NAMALWA (cell line): ENCODE data around the gene STT3A.

ENCODE experiments used
- DNase-seq: peaks from one replicate; pipeline ENCODE4 v3.0.0-alpha.2; 2015; ENCODE audit warnings: low spot score

Gene STT3A

DNA sequence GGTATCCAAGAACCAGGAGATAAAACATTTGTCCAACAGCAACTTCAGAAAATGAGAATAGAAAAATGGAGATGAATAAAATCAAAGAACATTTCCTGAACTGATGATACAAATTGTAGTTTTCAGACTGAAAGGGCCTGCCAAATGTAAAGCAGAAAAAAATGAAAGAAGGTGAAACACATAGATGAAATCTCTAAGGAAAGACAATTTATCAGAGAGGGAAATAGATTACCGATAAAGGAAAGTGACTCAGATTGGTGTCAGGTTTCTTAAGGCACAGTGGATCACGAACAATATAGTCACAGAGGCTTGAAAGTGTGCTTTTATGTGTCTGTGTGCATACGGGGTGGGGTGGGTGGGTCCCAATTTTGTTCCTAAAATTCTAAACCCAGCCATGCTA is 4.1 kb upstream of the STT3A start:
- DNase-seq: no peak

DNA sequence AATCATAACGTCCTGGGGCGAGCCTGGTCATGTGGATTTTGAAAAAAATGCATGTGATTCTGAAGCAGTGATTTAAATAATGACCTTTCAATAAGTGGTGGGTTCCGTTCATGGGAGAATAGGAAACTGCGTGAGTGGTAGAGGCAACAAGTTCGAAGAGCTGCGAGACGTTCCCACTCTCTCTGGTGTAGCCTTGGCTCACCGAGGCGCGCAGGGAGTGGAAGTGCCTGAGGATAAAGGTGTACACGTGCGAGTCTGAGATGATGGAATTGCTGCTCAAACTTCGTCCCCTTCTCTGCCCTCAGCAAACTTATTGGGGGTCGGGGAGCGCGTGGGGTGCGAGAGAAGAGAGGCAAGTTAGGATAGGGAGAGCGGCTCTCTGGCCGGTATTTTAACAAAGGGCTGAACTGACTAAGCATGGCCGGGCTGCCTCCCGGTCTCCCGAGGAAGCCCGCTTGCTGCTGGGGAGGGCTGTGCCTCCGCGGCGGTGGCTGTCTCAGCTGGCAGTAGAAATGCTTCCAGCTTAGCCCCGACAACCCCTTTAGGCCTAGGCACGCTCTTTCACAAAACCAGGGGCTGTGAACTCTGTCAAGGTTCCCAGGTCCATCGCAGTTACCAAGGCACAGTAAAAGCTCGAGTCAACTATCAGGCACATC is 875 bp upstream of the STT3A start:
- peak; percentile 28 for DNase-seq

DNA sequence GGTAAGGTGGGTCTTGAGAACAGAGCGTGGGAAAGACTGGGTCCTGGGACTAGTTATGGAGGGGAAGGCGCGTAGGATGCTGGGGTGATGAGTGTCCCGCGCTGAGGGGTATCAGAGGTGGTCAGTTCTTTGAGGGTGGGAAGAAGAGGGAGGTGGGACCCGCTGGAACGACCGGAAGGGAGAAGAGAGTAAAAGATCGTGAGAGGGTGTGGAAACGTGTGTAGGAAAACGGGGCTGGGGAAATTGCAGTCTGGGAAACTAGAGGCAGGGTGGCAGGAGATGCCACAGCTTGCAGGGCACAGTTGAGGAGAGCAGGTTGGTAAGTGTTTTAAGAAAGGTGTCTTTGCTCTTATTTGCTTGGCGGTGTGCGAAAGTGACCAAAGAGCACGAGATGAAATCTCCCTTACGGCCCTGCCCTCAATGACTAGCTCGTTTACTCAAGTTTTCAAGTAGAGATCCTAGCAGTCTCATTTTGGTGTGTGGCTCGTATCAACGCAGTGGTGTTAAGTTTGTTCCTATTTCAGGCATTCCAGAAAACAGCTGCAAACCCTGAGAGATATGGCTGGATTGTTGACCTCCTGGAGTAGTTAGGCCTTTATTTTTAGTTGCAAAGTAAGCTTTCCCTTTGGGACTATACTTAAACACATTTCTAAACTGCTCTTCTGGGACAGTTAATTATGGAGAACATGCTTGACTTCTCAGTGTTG is 615 bp downstream of the STT3A start:
- DNase-seq: peak; percentile 31

DNA sequence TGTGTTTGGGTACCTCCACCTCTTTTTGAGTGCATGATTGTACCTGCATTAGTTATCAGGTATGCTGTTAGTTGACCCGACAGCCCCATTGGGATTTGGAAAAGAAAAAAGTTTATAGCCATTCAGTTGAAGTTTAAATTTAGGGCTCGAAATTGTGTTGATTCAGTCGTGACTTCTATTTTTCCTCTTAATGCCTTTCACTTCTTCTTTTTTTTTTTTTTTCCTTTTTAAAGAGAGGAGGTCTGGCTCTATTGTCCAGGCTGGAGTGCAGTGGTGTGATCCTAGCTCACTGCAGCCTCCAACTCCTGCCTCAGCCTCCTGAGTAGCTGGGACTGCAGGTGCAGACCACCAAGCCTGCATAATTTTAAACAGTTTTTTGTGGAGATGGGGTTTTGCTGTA is 2.3 kb downstream of the STT3A start:
- DNase-seq: peak; percentile 8

DNA sequence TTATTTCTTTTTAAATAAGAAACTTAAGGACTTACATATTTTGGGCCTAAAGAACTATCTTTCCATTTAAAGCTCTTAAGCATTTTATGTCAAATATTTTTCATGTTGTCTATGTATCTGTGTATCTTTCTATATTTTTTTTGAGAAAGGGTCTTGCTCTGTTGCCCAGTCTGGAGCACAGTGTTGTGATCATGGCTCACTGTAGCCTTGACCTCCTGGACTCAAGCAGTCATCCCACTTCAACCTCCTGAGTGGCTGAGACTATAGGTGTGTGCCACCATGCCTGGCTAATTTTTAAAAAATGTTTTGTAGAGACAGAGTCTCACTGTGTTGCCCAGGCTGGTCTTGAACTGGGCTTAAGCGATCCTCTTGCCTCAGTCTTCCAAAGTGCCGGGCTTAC is 8.0 kb downstream of the STT3A start:
- no peak for DNase-seq

DNA sequence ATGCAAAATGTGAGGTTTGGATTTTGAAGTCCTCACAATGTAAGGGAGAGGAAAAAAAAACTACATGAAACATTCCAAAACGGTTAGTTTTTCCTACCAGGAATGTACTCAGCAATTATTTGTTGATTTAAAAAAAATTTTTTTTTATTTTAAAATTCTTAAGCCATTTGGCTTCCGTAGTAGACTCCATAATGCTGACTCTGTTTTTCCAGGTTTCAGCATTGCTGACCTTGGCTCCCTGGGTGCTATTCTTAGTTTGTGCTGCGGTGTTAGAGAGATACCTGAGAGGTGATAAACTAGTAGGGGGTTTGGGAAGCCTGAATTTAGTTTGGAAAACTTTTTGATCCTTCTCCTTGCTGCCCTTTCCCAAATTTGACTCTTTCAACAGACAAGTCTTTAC is 10.6 kb downstream of the STT3A start:
- DNase-seq: no peak

DNA sequence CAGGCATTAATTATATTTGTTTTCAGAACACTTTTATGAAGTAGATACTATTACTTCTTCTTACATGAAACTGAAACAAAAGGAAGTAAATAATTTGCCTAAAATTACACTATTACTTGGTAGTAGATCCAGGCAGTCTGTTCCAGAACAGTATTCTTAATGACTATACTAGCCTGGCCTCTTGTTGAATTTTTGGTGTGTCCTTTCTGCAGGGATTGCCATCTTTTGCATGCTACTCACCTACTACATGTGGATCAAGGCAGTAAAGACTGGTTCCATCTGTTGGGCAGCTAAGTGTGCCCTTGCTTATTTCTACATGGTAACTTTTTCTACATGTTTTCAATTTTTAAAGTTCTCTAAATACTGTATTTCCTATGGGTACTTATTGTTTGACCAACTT is 12.8 kb downstream of the STT3A start:
- no peak for DNase-seq

DNA sequence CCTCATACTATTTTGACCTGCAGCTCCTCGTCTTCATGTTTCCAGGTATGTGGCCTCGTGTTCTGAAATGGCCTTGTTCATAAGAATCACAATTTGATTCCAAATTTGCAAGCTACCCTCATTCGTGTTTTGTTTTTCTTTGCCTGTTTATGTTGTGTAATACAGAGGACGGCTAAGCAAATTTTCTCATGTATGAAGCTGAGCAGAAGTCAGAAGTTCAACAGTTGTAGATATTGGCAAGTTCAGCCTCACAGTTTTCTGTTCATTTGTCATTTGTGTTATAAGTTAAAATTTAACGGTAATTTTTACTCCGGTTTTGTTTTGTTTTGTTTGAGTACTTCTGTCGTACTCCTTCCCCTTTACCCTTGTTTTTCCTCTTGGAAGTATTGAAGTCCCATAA is 16.9 kb downstream of the STT3A start:
- no peak for DNase-seq

DNA sequence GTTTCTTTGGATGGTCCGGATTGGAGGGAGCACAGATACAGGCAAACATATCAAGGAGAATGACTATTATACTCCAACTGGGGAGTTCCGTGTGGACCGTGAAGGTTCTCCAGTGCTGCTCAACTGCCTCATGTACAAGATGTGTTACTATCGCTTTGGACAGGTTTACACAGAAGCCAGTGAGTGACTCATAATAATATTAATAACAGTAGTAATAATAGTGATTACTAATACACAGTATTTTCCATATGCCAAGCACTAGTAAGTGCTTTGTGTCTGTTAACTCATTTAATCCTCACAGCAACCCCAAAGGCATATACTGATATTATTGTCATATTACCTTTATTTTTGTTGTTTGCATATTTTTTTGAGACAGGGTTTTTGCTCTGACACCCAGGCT is 25.7 kb downstream of the STT3A start:
- DNase-seq: no peak

DNA sequence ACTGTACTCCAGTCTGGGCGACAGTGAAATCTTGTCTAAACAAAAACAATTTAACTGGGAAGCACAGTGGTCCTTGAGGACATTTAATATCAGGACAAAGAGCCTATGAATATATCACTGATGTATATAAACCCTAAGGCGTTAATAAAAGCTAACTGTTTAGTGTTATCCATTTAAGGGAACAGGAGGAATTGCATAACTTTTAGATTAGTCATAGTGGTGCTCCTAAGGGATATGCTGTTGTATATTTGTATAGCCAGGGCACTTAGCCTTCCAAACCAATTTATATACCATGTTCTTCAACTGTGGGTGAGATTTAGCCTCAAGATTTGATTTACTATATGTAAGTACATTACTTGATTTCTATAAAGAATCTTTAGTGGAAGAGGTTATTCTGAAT is 29.3 kb downstream of the STT3A start:
- DNase-seq: no peak

DNA sequence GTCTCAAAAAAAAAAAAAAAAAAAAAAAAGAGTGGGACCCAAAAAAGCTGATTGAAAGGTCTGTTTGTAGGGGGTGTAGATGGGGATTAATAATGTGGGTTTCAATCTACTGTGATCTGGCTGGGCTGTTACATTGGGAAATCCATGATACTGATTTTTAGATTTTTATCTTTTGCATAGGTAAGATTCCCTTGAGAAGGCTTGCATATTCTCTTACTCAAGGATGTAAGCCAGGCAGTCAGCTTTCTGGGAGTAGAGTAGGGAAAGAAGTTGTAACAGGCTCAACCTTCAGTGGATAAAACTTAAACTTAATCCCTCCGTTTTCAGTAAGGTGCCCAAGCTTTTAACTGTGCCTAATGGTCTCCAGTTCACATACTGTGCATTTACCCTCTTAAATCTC is 30.4 kb downstream of the STT3A start:
- DNase-seq: no peak

DNA sequence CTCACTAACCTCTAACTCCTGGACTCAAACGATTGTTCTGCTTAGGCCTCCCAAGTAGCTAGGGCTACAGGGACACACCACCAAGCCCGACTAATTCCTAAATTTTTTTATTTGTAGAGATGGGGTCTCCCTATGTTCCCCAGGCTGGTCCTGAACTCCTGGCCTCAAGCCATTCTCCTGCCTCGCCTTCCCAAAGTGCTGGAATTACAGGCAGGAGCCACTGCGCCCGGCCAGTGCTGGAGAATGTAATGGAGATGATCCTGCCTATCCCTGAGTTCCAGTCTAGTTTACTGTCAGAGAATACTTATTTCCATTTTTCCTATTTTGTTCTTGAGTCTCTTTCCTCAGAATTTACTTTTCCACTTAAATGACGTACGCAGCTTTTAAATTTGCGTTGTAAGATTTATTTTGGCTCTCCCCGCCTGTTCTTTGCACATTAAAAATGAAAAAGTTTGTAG is 32.1 kb downstream of the STT3A start, which contains the start of gene CHEK1:
TSS of gene CHEK1 (plus strand) at position 408 of the 458 bp plus-strand sequence. CDS start 1,606 bp downstream, outside the sequence.
- DNase-seq: no peak

DNA sequence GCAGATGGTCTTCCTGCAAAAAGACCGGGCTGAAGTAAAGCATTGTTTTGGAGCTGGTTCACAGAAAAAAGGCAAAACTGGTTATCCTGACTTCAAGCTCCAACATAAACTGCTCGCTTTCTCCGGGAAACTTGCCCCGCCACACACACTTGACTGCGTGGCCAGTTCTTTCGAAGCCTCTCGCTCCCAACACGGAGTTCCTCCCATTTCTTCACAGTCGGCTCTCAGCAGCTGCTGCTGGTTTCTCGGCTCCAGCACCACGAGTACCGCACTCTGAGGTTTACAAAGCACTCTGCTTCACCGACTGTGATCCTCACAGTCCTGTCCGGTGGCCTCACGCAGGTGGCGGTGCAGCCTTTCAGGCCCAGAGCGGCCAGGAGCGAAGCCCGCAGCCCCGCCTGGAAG is 32.6 kb downstream of the STT3A start:
- DNase-seq: no peak

DNA sequence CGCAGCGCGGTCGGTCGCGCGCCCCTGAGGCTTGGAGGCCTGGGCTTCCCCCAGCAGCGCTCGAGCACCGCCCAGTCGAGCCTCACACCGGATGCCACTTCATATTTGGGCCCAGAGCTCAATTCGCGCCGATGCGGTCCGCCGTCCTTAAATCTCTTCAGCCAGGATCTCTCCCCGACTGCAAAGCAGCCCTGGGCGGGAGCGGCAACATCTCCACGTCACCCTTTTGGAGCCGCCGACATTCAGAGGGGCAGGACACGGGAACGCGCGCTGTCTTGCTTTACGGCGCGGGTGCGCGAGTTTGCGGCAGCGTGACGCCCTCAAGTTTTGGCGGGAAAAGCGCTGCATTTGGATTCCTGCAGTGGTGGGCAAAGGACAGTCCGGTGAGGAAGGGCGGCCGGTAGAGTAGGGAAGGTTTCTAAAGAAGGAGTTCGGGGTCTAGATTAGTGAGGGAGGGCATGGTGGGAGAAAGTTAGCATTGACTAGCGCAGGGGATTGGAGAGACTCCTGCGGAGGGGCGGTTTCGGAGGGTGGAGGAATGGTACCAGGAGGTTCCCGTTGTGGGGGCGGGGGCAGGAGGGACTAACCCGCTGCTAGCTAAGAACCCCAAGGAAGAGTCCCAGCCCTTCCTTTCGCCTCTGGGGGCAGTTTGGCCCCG is 33.1 kb downstream of the STT3A start:
- peak; percentile 93 for DNase-seq

DNA sequence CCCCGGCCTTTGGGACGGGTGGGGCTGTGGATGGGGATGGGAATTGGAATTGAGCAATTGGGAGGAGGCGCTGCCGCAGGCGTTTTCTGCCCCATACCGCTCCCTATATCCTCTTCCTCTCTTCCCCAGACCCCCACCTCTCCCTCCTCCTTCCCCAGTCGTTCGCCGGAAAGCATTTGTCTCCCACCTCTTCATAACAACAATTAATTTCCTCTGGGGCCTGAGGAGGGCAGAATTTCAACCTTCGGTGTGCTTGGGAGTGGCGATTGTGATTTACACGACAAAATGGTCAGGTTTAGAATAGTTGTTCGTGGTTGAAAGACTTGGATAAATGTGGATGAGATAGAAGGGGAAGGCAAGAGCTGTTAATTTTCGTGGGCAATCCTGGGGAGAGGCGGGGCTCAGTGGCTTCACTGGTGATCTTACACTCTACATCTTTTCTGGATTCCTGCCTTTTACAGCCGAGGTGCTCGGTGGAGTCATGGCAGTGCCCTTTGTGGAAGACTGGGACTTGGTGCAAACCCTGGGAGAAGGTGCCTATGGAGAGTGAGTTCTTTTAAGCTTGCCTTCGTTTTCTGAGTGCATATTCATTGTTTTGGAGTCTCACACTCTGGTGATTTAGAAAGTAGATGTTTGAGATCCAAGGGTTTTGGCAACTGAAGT is 33.8 kb downstream of the STT3A start:
- DNase-seq: peak; percentile 76

DNA sequence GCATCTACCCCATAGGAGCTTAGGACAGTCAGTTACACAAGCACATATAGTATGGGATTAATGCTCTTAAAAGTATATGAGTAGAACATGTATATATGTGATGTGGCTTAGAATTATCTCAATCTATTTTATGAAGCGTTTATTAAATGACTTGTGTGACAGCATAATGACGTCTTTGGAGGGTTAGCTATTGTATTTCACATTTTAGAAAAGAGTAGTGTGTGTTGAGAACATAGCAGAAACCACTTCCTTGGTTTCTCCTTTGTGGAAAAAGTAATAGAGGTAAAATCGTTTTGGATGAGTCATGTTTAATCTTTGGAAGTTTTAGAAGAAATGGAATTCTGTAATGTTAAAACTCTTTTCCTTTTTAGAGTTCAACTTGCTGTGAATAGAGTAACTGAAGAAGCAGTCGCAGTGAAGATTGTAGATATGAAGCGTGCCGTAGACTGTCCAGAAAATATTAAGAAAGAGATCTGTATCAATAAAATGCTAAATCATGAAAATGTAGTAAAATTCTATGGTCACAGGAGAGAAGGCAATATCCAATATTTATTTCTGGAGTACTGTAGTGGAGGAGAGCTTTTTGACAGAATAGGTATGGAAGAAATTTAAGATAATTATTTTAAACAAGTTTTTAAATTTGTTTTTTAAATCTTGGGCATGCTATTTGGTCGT is 34.7 kb downstream of the STT3A start:
- DNase-seq: no peak

DNA sequence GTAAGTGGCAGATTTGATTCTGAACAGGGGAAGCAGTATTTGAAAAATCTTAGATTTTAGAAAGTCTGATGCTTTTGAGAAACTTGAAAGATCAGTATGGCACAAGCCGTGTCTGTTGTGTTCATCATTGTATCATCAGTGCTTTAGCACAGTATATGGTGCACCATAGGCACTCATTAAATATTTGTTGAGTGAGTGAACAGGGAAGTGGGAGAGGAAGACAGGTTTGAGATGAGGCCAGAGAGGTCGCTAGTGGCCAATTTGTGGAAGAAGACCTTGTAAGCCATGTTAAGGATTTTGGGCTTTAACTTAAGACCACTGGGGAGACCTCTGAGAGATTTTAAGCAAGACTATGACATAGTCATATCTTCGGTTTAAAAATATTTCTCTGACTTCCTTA is 45.2 kb downstream of the STT3A start:
- DNase-seq: peak; percentile 19

DNA sequence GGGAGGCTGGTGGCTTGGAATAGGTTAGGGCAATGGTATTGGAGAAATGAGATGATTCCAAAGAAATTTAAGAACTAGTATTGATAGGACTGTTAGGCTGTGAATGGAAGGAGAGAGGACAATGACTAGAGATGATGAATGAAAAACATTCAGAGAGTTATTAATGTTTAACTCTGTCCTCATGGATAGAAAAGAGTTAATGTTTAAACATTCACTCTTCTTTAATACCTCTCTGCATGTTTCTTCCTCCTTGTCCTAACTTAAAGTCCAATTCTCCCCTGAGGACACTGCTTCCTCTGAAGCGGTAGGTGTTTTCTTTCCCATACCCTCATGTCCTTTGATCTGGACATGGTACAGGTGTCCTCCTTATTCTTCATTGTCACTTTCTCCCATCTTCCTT is 45.7 kb downstream of the STT3A start:
- no peak for DNase-seq

DNA sequence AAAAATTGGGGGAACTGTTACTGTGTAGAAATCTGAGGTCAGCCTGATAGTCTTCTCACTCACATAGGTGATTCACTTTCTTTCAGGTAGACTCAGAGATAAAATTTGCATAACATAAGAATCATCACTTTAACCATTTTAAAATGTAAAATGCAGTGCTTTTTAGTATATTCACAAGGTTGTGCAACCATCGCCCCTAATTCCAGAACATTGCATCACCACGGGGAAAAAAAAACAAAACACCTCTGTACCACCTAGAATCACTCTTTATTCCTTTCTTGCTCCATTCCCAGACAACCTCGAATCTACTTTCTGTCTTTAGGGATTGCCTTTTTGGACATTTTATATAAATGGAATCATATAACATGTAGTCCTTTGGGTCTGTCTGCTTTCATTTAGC is 53.2 kb downstream of the STT3A start:
- no peak for DNase-seq

DNA sequence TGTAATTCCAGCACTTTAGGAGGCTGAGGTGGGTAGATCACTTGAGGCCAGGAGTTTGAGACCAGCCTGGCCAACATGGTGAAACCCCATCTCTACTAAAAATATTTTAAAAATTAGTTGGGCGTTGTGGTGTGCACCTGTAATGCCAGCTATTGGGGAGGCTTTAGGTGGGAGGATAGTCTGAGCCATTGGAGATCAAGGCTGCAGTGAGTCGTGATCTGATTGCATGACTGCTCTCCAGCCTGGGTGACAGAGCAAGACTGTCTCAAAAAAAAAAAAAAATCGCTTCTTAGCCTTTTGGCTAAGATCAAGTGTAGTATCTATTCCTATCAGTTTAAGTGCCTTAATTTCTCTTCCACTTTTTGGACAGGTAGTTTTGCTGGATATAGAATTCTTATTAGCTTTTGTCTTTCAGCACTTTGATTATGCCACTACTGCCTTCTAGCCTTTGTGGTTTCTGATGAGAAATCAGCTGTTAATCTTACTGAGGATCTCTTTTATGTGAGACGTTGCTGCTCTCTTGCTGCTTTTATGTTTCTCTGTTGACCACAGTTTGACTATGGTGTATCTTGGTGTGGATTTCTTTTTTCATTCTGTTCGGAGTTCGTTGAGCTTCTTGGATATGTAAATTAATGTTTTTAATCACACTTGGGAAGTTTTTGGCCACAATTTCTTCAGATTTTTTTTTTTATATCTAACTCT is 57.0 kb downstream of the STT3A start:
- DNase-seq: no peak

DNA sequence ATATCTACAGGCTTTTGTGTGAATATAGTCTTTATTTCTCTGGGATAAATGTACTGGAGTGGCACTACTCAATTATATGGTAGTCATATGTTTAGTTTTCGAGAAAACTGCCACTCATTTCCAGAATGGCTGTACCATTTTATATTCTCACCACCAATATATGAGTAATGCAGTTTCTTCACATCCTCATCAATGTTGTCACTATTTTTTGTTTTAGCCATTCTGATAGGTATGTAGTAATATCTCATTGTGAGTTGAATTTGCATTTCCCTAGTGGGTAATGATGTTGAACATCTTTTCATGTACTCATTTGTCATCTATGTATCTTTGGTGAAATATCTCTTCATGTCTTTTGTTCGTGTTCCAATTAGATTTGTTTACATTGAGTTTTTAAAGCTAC is 70.0 kb downstream of the STT3A start:
- no peak for DNase-seq

DNA sequence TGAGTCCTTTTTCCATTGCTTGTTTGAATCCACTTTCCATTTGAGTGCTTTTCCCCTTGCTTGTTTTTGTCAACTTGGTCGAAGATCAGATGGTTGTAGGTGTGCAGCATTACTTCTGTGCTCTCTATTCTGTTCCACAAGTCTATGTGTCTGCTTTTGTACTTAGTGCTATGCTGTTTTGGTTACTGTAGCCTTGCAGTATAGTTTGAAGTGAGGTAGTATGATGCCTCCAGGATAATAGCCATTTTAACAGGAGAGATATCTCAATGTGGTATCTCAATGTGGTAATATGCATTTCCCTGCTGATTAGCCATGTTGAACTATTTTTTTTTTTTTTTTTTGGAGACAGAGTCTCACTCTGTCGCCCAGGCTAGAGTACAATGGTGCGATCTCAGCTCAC is 71.3 kb downstream of the STT3A start:
- no peak for DNase-seq
